Transverse colon (tissue), 4 donors: Measurements from ENCODE around the gene TMEM107. TPM values are rescaled to one million over a fixed set of nuclear protein-coding genes. Genes with fewer than 3 reads are reported as not detected.
A peak's percentile ranks its signal among the peaks of the same experiment; 100 is the strongest.

Experiments used
- DNase-seq: peaks from one replicate; pipeline ENCODE4 v3.0.0-alpha.2; 2019
- H3K27ac ChIP-seq, 4 donors: fragments of 200-600 bp; sonication (generic); 2 replicates each; pipeline ENCODE4 v1.5.1; 2016 to 2018; ENCODE audit warnings: inconsistent platforms in 4 of 4
- H3K27me3 ChIP-seq: fragments of 200-600 bp; sonication (generic); 2 replicates; pipeline ENCODE4 v1.5.1; 2017; ENCODE audit warnings: inconsistent platforms
- H3K36me3 ChIP-seq, 4 donors: fragments of 200-600 bp; sonication (generic); 2 replicates each; pipeline ENCODE4 v1.5.1; 2017 to 2019; ENCODE audit warnings: inconsistent platforms in 4 of 4
- H3K4me1 ChIP-seq, 4 donors: fragments of 200-600 bp; sonication (generic); 2 replicates each; pipeline ENCODE4 v1.5.1; 2017 to 2020; ENCODE audit warnings: inconsistent platforms in 4 of 4
- H3K4me3 ChIP-seq, 4 donors: fragments of 200-600 bp; sonication (generic); 1 replicate in 1 of 4; 2 replicates in 3 of 4; pipeline versions ENCODE4 v1.5.1 to v1.6.1; 2017 to 2019; ENCODE audit warnings: inconsistent platforms in 4 of 4
- H3K9me3 ChIP-seq, 2 donors: fragments of 200-600 bp; sonication (generic); 2 replicates each; pipeline ENCODE4 v1.5.1; 2017 to 2019; ENCODE audit warnings: inconsistent platforms in 2 of 2
- CTCF ChIP-seq, 5 experiments: fragments of 200-600 bp in 3 of 5; fragments of 450-650 bp in 2 of 5; sonication (generic) in 3 of 5; IDR thresholded peaks; 1 replicate in 2 of 5; 2 replicates in 3 of 5; pipeline ENCODE4 v1.5.1; 2016 to 2017; ENCODE audit warnings: antibody characterized with exemption in 5 of 5, inconsistent platforms in 3 of 5, mild to moderate bottlenecking in 2 of 5, moderate library complexity in 1 of 5
- EP300 ChIP-seq: sonication (generic); formaldehyde crosslinking; IDR thresholded peaks from one replicate; pipeline ENCODE4 v1.6.1; 2017; ENCODE audit warnings: antibody characterized with exemption, low read depth
- POLR2A ChIP-seq: fragments of 450-650 bp; IDR thresholded peaks from one replicate; pipeline ENCODE4 v1.6.1; 2016; ENCODE audit warnings: antibody characterized with exemption, mild to moderate bottlenecking, moderate library complexity
- POLR2AphosphoS5 ChIP-seq, 3 donors: sonication (generic); formaldehyde crosslinking; IDR thresholded peaks; one replicate each; pipeline ENCODE4 v1.6.1; 2016; ENCODE audit warnings: antibody characterized with exemption in 3 of 3
- WGBS, 2 donors: methylation state at CpG; one replicate each; pipeline ENCODE4 v1.1.5; 2018; ENCODE audit warnings: low coverage in 1 of 2; 5-methylcytosine and 5-hydroxymethylcytosine counted together
- in situ Hi-C, 4 donors: fragments of 200-750 bp; cut with MboI; loops; one replicate each; pipeline versions ENCODE4 v1.15.0 to v1.15.1; 2017; ENCODE audit warnings: low sequenced_read_pairs in 3 of 4, low pct_ligation_motif_present in 1 of 4, low pct_unique_long_range_greater_than_20kb in 1 of 4
- intact Hi-C: fragments of 100-400 bp; cut with DNase I; formaldehyde crosslinking; loops from one replicate; pipeline ENCODE4 v1.15.1; 2023; ENCODE audit warnings: low total_unique reads
- total RNA-seq, 4 donors: library from RNA; depleted of rRNA; stranded (reverse); fragments of >200 nt; gene quantifications; one replicate each; pipeline ENCODE4 v1.1.0, GENCODE V29; 2016

TMEM107 gene
- total RNA-seq, 4 donors from 2014 or later, result 1.5 to 74.6 (median 18.3) TPM

GRCh38 chr17:8158267-8159031 lies 17.7 kb downstream of the TMEM107 start:
- peak; percentile 97 for DNase-seq
- H3K9me3 ChIP-seq, result no peaks in the 10 kb centered on the region
- H3K36me3 ChIP-seq, result peaks cover 0 to 3% (median 0%) of the 10 kb centered on the region in 4 donors
- H3K27ac ChIP-seq, result peak overlapping the region; percentile 93 to 100 (median 97)
- 40 to 46% methylated on average over 2 to 20 of the region's 20 CpGs for WGBS, 2 donors
- TF ChIP-seq CTCF (IDR thresholded peaks at IDR 0.05) (peak; percentile 91 to 99 (median 96)), EP300 (no peak), POLR2A (peak; percentile 35), POLR2AphosphoS5 (IDR thresholded peaks at IDR 0.05) (peak in 2 of 3 donors; percentile 68 to 77)
- no peak overlapping the region for H3K4me3 ChIP-seq
- H3K27me3 ChIP-seq, result no peaks in the 10 kb centered on the region
- peaks cover 22 to 63% (median 42%) of the 10 kb centered on the region in 4 donors for H3K4me1 ChIP-seq
- intact Hi-C loops, result no loop called here
- in situ Hi-C loops, result no loop called here

- intact Hi-C loops (no loop called here), in situ Hi-C loops (no loop called here)
- TF ChIP-seq POLR2AphosphoS5 (IDR thresholded peaks at IDR 0.05), result peak; percentile 100
- peak; percentile 79 for TF ChIP-seq EP300
- no peak for TF ChIP-seq CTCF (IDR thresholded peaks at IDR 0.05)
- TF ChIP-seq POLR2A, result peak; percentile 100
These were observed 19.8 kb downstream of the TMEM107 start for GRCh38 chr17:8156246-8156992.

GRCh38 chr17:8155996-8156245 lies 20.3 kb downstream of the TMEM107 start:
- in situ Hi-C loops, result no loop called here

More at GRCh38 chr17:8156246-8156992, 19.8 kb downstream of the TMEM107 start:
- H3K4me3 ChIP-seq, result peak overlapping the region; percentile 69 to 94 (median 84)
- H3K9me3 ChIP-seq, result no peaks in the 10 kb centered on the region
- H3K27ac ChIP-seq, result peak overlapping the region; percentile 99 to 100 (median 100)
- 1% methylated on average over 12 to 59 of the region's 59 CpGs for WGBS, 2 donors
- peaks cover 0 to 3% (median 0%) of the 10 kb centered on the region in 4 donors for H3K36me3 ChIP-seq
- H3K4me1 ChIP-seq, result peaks cover 24 to 65% (median 45%) of the 10 kb centered on the region in 4 donors
- peak; percentile 100 for DNase-seq
- no peaks in the 10 kb centered on the region for H3K27me3 ChIP-seq

More at GRCh38 chr17:8155996-8156245, 20.3 kb downstream of the TMEM107 start:
- peak overlapping the region; percentile 69 to 94 (median 84) for H3K4me3 ChIP-seq
- H3K36me3 ChIP-seq, result peaks cover 0 to 3% (median 0%) of the 10 kb centered on the region in 4 donors
- H3K4me1 ChIP-seq, result peaks cover 19 to 65% (median 45%) of the 10 kb centered on the region in 4 donors
- H3K27me3 ChIP-seq, result no peaks in the 10 kb centered on the region
- H3K27ac ChIP-seq, result peak overlapping the region; percentile 95 to 100 (median 99)
- TF ChIP-seq POLR2A, result no peak
- no peak for TF ChIP-seq POLR2AphosphoS5 (IDR thresholded peaks at IDR 0.05)
- no peak for TF ChIP-seq CTCF (IDR thresholded peaks at IDR 0.05)
- TF ChIP-seq EP300, result no peak
- intact Hi-C loops, result no loop called here
- WGBS, 2 donors, result 0 to 8% methylated on average over 3 to 11 of the region's 11 CpGs
- DNase-seq, result no peak
- no peaks in the 10 kb centered on the region for H3K9me3 ChIP-seq
